GM21786 (cell line): ENCODE measurements around the gene ORC3.
"Not testable (repeated sequence)": the region's sequence is repeated elsewhere in the genome, so short reads cannot be mapped to it uniquely, and the experiment has no call there.

Source experiments
- ATAC-seq: cut with Tn5 transposase; IDR thresholded peaks from one replicate; pipeline ENCODE4 v1.9.1; 2021; ENCODE audit not compliant: unreplicated experiment

Gene ORC3

DNA sequence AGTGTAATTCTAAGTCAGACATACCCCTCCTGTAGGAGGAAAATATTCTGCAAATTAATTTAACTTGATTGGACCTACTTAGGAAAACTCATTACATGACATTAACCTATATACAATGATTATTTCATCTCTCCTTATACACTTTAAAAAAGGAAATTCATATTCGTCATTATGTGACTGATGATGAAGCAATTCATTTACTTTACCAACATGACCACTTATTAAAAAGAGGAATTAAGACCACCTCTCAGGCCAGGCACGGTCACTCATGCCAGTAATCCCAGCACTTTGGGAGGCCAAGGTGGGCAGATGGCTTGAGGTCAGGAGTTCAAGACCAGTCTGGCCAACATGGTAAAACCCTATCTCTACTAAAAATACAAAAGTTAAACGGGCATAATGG lies 100.5 kb downstream of the ORC3 start:
- no peak for ATAC-seq

DNA sequence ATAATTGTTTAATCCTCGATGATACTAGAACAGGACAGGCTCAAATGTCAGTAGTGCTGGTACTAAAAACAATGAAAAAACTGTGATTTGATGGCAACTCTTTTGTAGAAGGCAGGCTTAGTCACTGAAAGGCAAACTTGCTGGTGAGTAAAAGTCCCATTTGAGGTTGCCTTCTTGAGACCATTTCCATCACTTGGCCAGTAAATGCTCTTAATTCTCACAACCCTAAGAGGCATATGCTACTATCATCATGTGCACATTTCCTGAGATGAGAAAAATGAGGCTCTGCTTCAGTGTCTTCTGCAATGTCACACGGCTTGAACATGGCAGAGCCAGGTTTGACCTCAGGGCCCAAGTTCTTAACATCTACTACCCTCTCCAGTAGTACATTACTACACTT lies 102.2 kb downstream of the ORC3 start:
- no peak for ATAC-seq

DNA sequence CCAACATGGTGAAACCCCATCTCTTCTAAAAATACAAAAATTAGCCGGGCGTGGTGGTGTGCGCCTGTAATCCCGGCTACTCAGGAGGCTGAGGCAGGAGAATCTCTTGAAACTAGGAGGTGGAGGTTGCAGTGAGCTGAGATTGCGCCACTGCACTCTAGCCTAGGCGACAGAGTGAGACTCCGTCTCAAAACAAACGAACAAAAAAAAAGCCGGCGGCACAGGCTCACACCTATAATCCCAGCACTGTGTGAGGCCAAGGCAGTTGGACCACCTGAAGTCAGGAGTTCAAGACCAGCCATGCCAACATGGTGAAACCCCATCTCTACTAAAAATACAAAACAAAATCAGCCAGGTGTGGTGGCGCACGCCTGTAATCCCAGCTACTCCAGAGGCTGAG lies 106.9 kb downstream of the ORC3 start:
- not testable (repeated sequence) for ATAC-seq

DNA sequence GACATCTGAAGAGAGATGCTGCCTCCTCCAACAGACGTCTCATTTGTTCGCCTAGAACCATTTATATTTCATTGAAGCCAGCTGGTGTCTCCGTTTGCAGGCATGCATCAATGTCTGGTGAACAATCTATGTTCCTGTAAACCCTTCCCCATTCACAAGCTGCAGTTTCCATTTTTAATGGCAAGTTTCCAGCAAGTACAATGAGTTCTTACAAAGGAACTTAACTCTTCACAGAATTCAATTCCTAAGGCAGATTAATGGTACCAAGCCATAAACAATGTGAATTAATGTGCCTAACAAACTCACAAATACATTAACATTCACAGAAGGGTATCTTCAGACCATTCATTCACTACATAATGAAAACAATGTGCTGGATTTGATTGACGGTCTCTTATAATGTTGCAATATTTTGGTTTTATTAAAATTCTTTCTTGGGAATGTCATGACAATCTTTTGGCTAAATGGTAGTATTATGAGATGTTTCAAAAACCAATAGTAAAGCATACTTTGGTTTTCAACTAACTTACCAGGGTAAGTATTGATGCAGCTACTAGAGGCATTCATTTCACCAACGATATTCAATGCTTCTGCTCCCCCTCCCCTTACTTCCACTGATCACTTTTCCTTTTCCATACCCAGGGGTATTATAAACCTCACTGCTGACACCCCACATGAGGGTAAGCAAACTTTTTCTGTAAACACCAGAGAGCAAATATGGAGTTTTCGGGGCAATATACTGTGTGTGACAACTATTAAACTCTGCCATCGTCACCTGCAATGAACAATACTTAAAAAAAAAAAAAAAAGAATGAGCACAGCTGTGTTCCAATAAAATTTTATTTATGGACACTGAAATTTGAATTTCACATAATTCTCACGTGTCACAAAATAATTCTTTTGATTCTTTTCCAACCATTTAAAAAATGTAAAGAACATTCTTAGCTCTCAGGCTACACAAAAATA lies 107.9 kb downstream of the ORC3 start:
- no peak for ATAC-seq

DNA sequence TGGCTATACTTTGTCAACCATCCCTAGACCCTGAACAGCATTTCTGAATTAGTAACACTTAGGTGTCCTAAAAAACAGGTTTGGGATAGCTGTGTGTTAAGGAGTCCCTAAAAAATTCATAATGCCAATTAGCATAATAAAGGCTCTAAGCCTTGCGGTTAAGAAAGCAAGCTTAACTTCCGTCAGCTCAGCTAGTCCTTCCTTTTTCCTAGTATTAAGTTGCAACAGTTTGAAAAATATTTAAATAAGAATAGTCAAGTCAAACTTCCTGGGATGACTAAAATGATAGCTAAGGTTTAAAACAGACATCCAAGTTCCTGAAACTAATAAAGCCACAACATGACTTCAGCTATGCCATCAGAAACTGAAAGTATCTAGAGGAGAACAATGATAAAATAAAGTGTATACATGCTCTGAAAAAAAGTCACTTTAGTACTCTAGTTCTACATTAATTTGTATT lies 108.6 kb downstream of the ORC3 start:
- ATAC-seq: no peak

DNA sequence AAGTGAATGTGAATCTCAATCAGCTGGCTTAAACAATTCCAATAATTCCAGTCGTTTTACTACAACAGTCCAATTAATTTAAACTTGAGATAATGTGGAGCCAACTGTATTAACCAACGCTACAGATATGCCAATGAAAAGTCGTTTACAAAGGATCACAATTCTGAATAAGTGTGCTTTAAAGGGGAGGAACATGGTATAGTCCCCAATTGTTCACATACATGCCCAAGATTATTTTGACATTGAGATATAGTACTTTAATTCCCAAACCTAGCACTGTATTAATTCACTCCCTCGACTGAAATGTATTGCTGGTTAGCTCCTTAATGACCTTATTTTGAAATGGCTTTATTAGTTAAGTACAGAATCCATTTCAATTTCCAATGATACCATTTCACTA lies 109.6 kb downstream of the ORC3 start:
- no peak for ATAC-seq

DNA sequence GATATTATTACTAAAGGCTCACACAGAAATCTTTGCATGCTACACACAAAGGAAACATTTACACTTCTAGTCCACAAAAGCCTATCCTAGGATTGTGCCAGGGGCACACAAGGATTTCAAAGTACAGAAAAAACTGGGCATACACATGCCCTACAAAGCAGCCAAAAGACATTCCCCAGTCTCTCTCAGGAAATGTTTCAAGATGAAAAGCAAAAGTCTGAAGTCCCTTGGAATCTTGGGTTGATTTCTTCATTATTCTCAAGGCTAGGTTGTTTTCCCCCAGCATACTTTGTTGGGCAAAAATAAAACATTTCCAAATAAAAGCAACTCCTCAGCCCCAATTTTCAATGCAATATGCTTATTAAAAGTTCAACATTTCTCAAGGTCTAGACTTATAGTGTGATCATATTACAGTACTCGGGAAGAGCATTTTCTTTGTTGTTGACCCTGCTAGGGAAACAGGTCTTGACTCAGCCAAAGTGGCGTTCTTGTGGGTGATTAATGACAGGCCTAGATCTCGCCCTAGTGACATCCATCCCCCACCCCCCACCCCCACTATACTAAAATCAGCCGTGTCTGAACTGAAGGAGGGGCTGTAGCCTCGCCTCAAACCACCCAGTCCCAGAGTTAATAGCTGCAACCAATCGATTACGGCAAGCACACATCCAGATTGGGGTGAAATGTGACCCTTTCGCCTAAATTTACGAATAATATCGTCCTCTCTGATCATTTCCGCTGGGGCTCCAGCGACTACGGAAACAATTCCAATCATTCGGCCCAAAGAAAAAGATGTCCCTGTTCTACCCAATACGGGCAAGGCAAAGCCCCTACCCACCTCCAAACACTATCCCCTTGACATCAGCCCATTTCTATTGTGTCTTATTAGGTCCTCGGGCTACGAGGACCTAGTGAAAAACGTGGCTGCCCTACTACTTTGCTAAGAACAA lies 110.7 kb downstream of the ORC3 start:
- ATAC-seq: no peak

DNA sequence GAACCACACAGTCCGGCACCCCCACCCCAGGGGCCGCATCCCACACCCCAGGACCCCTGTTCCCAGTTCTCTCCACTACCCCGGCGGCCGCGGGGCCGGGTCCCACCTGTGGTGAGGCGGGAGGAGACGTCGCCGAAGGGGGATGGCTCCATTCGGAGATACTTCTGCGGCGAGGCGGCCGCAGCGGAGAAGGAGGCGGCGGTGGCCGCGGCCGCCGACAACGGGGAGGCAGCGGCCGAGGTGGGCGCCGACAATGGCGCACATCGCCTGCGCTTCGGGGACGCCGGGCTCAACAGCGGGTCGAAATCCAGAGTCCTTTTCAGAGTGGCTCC lies 111.4 kb downstream of the ORC3 start:
- no peak for ATAC-seq

DNA sequence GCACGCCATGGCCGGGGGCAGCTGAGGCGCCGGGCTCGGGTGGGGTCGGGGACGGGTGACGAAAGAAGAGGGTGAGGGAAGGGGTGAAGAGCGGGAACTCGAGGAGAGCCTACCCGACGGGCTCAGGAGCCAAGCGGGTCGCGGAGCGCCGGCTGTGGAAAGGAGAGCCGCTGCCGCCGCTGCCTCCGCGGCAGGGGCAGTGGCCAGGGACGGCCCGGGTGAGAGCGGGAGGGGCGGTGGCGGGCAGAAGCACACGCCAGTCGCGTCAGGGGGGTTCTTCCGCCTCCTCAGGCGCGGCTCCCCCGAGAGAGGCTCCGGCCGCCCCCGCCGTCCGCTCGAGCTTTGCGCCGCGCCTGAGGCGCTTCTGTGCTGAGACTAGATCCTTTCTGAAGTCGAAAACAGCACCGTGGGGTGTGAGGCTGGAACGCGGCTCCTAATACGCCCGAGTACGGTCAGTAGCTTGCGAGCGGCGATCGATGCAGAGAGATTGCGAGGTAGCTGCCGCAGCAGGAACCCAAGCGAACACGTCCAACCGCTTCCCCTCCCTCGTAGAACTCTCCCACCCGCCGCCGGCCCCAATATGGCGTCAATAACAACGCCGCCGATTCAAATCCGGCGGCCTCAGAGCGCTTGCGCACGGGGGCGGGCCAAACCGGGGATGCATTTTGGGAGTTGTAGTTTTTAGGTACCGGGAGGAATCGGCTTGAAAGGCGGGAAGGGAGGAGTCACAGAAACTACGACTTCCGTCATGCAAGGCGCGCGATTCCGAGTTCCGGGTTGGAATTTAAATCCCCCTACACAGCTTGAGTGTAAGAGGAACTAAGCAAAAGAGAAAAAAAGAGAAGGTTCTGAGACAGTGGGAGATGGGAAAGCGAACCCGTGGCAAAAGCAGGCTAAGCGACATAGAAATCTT lies 112.0 kb downstream of the ORC3 start, which contains the start of gene AKIRIN2:
AKIRIN2 (minus strand) TSS at position 558 of the 913 bp plus-strand sequence; CDS start at position 9, 549 bp downstream.
- peak; percentile 56 for ATAC-seq

DNA sequence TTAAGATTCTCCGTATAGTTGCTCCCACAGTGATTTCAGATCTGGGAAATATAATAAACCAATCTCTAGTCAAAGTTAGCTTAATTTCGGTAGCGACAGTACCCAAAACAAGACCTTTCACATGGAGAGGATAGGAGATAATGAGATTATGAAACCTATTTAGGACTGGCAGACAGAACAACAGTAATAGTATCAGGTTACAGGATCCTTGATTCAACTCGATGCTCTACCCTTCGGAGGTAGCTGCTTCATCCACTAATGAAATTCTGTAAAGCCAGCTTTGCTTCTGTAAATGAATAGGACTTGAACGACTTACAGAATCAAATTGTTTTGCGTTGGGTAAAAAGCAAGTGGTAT lies 112.6 kb downstream of the ORC3 start:
- ATAC-seq: peak; percentile 10

DNA sequence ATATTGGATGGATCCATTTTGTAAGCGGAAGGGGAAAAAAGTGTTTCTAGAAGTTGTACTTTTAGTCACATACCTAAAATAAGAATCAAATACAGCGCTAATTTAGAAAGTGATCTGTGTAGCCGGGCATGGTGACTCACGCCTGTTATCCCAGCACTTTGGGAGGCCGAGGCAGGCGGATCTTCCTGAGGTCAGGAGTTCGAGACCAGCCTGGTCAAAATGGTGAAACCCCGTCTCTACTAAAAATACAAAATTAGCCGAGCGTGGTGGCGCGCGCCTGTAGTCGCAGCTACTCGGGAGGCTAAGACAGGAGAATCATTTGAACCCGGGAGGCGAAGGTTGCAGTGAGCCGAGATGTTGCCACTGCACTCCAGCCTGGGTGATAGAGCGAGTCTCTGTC lies 113.1 kb downstream of the ORC3 start:
- ATAC-seq: not testable (repeated sequence)

DNA sequence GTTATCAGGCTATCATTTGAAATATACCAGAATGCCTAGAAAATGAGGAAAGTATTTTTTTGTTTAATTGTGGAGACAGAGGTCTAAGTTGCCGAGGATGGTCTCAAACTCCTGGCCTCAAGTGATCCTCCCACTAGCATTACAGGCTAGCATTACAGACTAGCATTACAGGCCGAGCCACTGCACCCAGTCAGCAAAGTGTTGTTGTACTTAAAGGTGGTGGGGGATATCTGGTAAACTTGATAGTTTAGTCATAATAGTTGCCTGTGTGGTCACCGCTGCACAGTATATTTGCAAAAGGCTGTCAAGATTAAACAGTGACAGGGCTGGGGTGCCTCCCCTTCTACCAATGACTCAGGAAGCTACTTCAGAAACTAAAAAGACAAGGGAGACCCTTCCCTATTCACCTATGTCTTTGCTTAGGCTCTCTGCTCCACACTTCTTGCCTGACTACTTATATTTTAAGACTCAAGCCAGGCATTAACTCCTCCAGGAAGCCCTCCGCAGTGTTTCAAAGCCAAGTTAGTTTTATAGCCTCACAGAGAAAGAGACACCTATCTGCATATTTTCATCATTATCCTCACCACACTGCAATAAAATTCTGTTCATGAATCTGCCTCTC lies 115.2 kb downstream of the ORC3 start:
- peak; percentile 63 for ATAC-seq

DNA sequence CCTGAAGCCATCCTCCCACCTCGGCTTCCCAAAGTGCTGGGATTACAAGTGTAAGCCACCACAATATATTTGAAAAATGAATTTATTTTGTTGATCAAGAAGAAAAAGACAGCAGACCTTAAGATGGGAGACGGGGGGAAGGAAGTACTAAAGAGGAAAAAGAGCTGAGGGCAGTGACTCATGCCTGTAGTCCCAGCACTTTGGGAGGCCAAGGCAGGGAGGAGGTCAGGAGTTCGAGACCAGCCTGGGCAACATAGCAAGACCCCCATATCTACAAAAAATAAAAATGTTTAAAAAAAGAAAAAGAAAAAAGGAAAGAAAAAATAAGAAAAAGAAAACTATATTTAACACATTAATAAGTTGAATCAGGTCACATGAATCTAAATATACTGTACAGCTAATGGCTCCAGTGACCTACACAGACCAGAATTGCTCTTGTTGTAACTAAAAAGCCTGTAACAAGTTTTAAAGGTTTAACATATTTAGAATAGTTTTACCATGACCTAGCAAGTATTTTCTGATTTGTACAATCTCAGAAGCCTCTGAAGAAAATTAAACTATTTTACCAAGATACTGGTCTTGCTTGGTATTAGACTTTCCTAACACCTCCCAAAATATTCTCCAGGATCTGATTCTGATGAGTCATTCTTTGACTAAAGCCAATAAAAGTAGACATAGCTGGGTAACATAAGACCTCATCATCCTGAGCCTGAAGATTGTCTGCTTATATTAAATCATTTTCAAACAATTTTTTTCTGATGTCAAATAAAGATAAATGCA lies 116.4 kb downstream of the ORC3 start:
- no peak for ATAC-seq

DNA sequence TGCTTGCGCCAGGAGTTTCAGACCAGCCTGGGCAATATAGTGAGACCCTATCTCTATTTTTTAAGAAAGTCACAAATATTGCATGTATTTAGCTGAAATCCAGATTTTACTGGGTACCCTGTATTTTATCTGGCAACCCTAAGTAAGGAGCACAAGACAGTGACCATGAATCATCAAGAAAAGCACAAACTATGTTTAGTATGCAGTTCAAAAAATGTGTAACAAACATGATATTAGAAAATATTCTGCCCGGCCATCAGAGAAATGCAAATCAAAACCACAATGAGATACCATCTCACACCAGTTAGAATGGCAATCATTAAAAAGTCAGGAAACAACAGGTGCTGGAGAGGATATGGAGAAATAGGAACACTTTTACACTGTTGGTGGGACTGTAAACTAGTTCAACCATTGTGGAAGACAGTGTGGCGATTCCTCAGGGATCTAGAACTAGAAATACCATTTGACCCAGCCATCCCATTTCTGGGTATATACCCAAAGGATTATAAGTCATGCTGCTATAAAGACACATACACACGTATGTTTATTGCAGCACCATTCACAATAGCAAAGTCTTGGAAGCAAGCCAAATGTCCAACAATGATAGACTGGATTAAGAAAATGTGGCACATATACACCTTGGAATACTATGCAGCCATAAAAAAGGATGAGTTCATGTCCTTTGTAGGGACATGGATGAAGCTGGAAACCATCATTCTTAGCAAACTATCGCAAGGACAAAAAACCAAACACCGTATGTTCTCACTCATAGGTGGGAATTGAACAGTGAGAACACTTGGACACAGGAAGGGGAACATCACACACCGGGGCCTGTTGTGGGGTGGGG lies 118.9 kb downstream of the ORC3 start:
- ATAC-seq: not testable (repeated sequence)

DNA sequence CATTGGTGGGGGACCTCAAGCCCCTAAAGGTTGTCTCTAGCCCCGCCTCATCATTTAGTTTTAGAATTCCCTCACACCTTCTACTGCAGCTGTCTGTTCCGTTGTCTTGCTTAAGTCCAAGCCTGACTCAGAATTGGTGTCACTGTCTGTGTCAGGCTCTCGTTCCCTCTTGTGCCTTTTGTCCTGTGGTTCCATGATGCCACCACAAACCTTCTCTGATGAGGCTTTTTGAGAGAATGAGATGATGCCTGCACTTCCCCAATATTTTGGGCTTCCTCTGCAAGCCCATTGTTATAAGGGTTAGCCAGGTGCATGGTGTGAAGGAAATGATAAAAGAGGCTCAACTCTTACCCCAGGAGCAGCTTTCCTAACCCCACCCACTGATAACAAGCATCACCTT lies 120.2 kb downstream of the ORC3 start:
- ATAC-seq: no peak

DNA sequence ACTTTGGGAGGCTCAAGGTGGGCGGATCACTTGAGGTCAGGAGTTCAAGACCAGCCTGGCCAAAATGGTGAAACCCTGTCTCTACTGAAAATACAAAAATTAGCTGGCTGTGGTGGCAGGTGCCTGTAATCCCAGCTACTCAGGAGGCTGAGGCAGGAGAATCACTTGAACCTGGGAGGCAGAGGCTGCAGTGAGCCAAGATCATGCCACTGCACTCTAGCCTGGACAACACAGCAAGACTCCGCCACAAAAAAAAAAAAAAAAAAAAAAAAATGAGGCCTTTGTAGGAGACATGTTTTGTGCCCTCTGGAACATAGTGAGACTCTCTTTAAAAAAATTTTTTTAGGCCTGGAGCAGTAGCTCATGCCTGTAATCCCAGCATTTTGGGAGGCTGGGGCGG lies 122.8 kb downstream of the ORC3 start:
- not testable (repeated sequence) for ATAC-seq

DNA sequence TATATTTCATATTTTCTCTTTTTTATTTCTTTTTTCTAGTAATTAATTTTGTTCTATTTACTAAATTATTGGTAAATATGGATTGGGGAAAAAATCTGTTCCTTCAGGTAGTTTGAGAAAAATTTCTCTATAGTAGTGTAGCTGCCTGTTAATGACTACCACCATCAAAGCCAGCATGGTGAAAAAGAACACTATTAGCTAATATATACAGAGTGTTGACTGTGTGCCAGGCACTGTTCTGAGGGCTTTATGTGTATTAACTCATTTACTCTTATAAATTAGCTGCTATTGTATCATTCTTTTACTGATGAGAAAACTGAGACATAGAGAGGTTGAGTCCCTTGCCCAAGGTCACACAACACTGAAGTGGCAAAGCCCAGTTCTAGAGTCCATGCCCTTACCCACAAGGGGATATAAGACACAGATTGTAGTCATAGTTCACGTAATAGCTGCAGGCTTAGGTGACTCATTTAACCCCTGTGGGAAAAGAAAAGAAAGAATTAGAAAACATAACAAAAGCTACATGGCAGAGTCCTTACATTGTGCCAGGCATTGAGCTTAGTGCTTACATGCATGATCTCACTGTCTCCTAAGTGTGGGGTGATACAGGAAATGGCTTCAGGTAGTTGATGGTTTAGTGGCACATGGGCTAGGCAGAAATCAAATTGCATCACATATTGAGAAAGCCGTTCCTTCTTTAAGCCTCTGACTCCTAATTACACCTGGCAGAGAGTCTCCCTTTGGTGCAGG lies 124.3 kb downstream of the ORC3 start:
- ATAC-seq: peak; percentile 63
